IMR-90 (cell line): ENCODE measurements around the gene SPDYC. TPM values are rescaled to one million over a fixed set of nuclear protein-coding genes. Genes with fewer than 3 reads are reported as not detected.

Experiments
- ATAC-seq: fragments of 200-7000 bp; cut with Tn5 transposase; 2 replicates; pipeline ENCODE4 v1.9.1; 2020; ENCODE audit warnings: low read depth, mild to moderate bottlenecking, moderate library complexity
- BruUV-seq: library from RNA; stranded (reverse); fragments of 400-500 nt; replicated peaks from 2 replicates; lab custom pipeline; 2021; lab: Mats Ljungman, UMichigan
- CTCF ChIA-PET: fragments of 300-600 bp; formaldehyde crosslinking; extraction: SDS; loops from one replicate; lab custom pipeline; 2021; ENCODE audit warnings: antibody characterized with exemption; lab: Yijun Ruan, JAX
- POLR2A ChIA-PET: fragments of 300-600 bp; sonication (Branson Sonifier 250); formaldehyde crosslinking; loops from one replicate; lab custom pipeline; 2022; ENCODE audit warnings: antibody characterized with exemption; ENCODE audit not compliant: unreplicated experiment; lab: Charles Lee
- DNase-seq: peaks from one replicate; pipeline ENCODE4 v3.0.0; 2013
- H2AFZ ChIP-seq: replicated peaks from 2 replicates; pipeline ENCODE3; 2013; ENCODE audit warnings: low read length, mild to moderate bottlenecking; ENCODE audit not compliant: poor library complexity
- H2AK5ac ChIP-seq: 2 replicates; pipeline ENCODE4 v1.6.1; 2013; ENCODE audit warnings: low read depth, low read length, inconsistent platforms
- H2AK9ac ChIP-seq: replicated peaks from 2 replicates; pipeline ENCODE3; 2013; ENCODE audit warnings: mild to moderate bottlenecking, low read depth, low read length, moderate library complexity; ENCODE audit not compliant: poor library complexity
- H2BK120ac ChIP-seq: 2 replicates; pipeline ENCODE4 v1.6.1; 2013; ENCODE audit warnings: low read depth, low read length, inconsistent platforms
- H2BK15ac ChIP-seq: 3 replicates; pipeline ENCODE4 v1.6.1; 2013; ENCODE audit warnings: low read depth, low read length, inconsistent platforms
- H2BK20ac ChIP-seq: 2 replicates; pipeline ENCODE4 v1.6.1; 2013; ENCODE audit warnings: low read depth, mild to moderate bottlenecking, inconsistent platforms, low read length, moderate library complexity
- H2BK5ac ChIP-seq: 2 replicates; pipeline ENCODE4 v1.6.1; 2013; ENCODE audit warnings: mild to moderate bottlenecking, low read depth, low read length, inconsistent platforms; ENCODE audit not compliant: poor library complexity, severe bottlenecking
- H3K14ac ChIP-seq: replicated peaks from 2 replicates; pipeline ENCODE4 v1.6.1; 2013; ENCODE audit warnings: low read depth, low read length, inconsistent platforms
- H3K18ac ChIP-seq: 2 replicates; pipeline ENCODE4 v1.6.1; 2013; ENCODE audit warnings: low read depth, low read length, control low read depth
- H3K23ac ChIP-seq: 2 replicates; pipeline ENCODE4 v1.6.1; 2013; ENCODE audit warnings: low read depth, low read length, inconsistent platforms
- H3K27ac ChIP-seq: 2 replicates; pipeline ENCODE4 v1.5.1; 2013; ENCODE audit warnings: mild to moderate bottlenecking, control low read depth, low read length; ENCODE audit not compliant: insufficient read depth
- H3K27me3 ChIP-seq: 2 replicates; pipeline ENCODE4 v1.6.1; 2013; ENCODE audit warnings: low read length; ENCODE audit not compliant: control insufficient read depth, insufficient read depth
- H3K36me3 ChIP-seq: 2 replicates; pipeline ENCODE4 v1.6.1; 2013; ENCODE audit warnings: low read length, mixed read lengths; ENCODE audit not compliant: control insufficient read depth, insufficient read depth
- H3K4ac ChIP-seq: 2 replicates; pipeline ENCODE4 v1.6.1; 2013; ENCODE audit warnings: low read depth, low read length, inconsistent platforms
- H3K4me1 ChIP-seq: 2 replicates; pipeline ENCODE4 v1.6.1; 2013; ENCODE audit warnings: low read length, mixed read lengths; ENCODE audit not compliant: control insufficient read depth, insufficient read depth
- H3K4me2 ChIP-seq: 2 replicates; pipeline ENCODE4 v1.6.1; 2013; ENCODE audit warnings: low read depth, mild to moderate bottlenecking, control low read depth, low read length, moderate library complexity
- H3K4me3 ChIP-seq: 2 replicates; pipeline ENCODE4 v1.5.1; 2013; ENCODE audit warnings: low read depth, mild to moderate bottlenecking, control low read depth, low read length, moderate library complexity; ENCODE audit not compliant: insufficient read depth
- H3K56ac ChIP-seq: 2 replicates; pipeline ENCODE4 v1.6.1; 2013; ENCODE audit warnings: low read length, inconsistent platforms; ENCODE audit not compliant: insufficient read depth; ENCODE audit errors: extremely low read depth
- H3K79me1 ChIP-seq, 2 experiments: 2 replicates each; pipeline ENCODE4 v1.6.1; 2013; ENCODE audit warnings: low read length in 2 of 2, inconsistent platforms in 1 of 2, low read depth in 1 of 2
- H3K9ac ChIP-seq: 2 replicates; pipeline ENCODE4 v1.6.1; 2013; ENCODE audit warnings: low read depth, low read length, control low read depth
- H3K9me1 ChIP-seq: 2 replicates; pipeline ENCODE4 v1.6.1; 2013; ENCODE audit warnings: low read length, inconsistent platforms; ENCODE audit not compliant: insufficient read depth
- H3K9me3 ChIP-seq: 2 replicates; pipeline ENCODE4 v1.6.1; 2013; ENCODE audit warnings: low read length; ENCODE audit not compliant: control insufficient read depth, insufficient read depth
- H4K20me1 ChIP-seq: 2 replicates; pipeline ENCODE4 v1.6.1; 2013; ENCODE audit warnings: low read length, inconsistent platforms; ENCODE audit not compliant: insufficient read depth
- H4K5ac ChIP-seq: 2 replicates; pipeline ENCODE4 v1.6.1; 2013; ENCODE audit warnings: mild to moderate bottlenecking, low read depth, low read length, control low read depth
- H4K8ac ChIP-seq, 2 experiments: 2 replicates each; pipeline ENCODE4 v1.6.1; 2013; ENCODE audit warnings: low read depth in 2 of 2, low read length in 2 of 2, control low read depth in 1 of 2, inconsistent platforms in 1 of 2
- H4K91ac ChIP-seq: 2 replicates; pipeline ENCODE4 v1.6.1; 2013; ENCODE audit warnings: low read depth, low read length, inconsistent platforms; ENCODE audit not compliant: insufficient read depth
- BHLHE40 ChIP-seq: fragments of 150-350 bp; IDR thresholded peaks from 2 replicates; pipeline ENCODE4 v1.6.1; 2016; ENCODE audit warnings: mild to moderate bottlenecking, low read depth, low read length
- CEBPB ChIP-seq: IDR thresholded peaks from 2 replicates; pipeline ENCODE4 v1.6.1; 2012; ENCODE audit warnings: low read depth, low read length, improper control_type of control experiment
- CHD1 ChIP-seq: IDR thresholded peaks from 2 replicates; pipeline ENCODE4 v1.6.1; 2012; ENCODE audit warnings: low read depth, low read length, improper control_type of control experiment
- FOS ChIP-seq: fragments of 150-350 bp; IDR thresholded peaks from 2 replicates; pipeline ENCODE4 v1.6.1; 2016; ENCODE audit warnings: low read depth, low read length
- MAFK ChIP-seq: IDR thresholded peaks from 2 replicates; pipeline ENCODE4 v1.6.1; 2012; ENCODE audit warnings: low read depth, low read length, improper control_type of control experiment
- MAZ ChIP-seq: IDR thresholded peaks from 2 replicates; pipeline ENCODE4 v1.6.1; 2012; ENCODE audit warnings: low read depth, mild to moderate bottlenecking, low read length, improper control_type of control experiment, moderate library complexity, borderline replicate concordance
- MXI1 ChIP-seq: IDR thresholded peaks from 2 replicates; pipeline ENCODE4 v1.6.1; 2012; ENCODE audit warnings: low read depth, mild to moderate bottlenecking, low read length, moderate library complexity, borderline replicate concordance
- NFE2L2 ChIP-seq: fragments of 150-350 bp; IDR thresholded peaks from 2 replicates; pipeline ENCODE4 v1.6.1; 2016; ENCODE audit warnings: low read depth, mild to moderate bottlenecking, low read length
- POLR2A ChIP-seq: IDR thresholded peaks from 2 replicates; pipeline ENCODE4 v1.6.1; 2012; ENCODE audit warnings: mild to moderate bottlenecking, low read depth, low read length
- RAD21 ChIP-seq: IDR thresholded peaks from 2 replicates; pipeline ENCODE4 v1.6.1; 2012; ENCODE audit warnings: low read length, improper control_type of control experiment
- RCOR1 ChIP-seq: IDR thresholded peaks from 2 replicates; pipeline ENCODE4 v1.6.1; 2012; ENCODE audit warnings: mild to moderate bottlenecking, low read length, improper control_type of control experiment; ENCODE audit not compliant: insufficient replicate concordance
- RFX5 ChIP-seq: IDR thresholded peaks from 2 replicates; pipeline ENCODE4 v1.8.0; 2012; ENCODE audit warnings: low read depth, mild to moderate bottlenecking, low read length, moderate library complexity
- SMC3 ChIP-seq: fragments of 150-350 bp; IDR thresholded peaks from 2 replicates; pipeline ENCODE4 v1.6.1; 2016; ENCODE audit warnings: low read depth, mild to moderate bottlenecking, antibody characterized with exemption, low read length, moderate library complexity
- USF2 ChIP-seq: fragments of 150-350 bp; IDR thresholded peaks from 2 replicates; pipeline ENCODE4 v1.6.1; 2017; ENCODE audit warnings: mild to moderate bottlenecking, antibody characterized with exemption, low read length, low read depth
- WGBS, 2 experiments: methylation state at CpG; one replicate each; pipeline versions ENCODE4 v1.1.5 to v1.1.7; 2013; ENCODE audit warnings: missing lambda C conversion rate in 2 of 2; ENCODE audit not compliant: insufficient read length in 1 of 2; ENCODE audit errors: extremely low coverage in 2 of 2; 5-methylcytosine and 5-hydroxymethylcytosine counted together
- dilution Hi-C: fragments of 300-500 bp; cut with HindIII; formaldehyde crosslinking; loops from one replicate; pipeline ENCODE4 v1.14.3; 2018; ENCODE audit warnings: low sequenced_read_pairs; ENCODE audit not compliant: unreplicated experiment
- in situ Hi-C: fragments of 300-500 bp; cut with MboI; formaldehyde crosslinking; loops from 3 replicates; pipeline ENCODE4 v1.14.3; 2019; ENCODE audit warnings: low sequenced_read_pairs, inconsistent platforms, mixed read lengths
- intact Hi-C: fragments of 100-400 bp; cut with micrococcal nuclease; formaldehyde crosslinking; loops from 2 replicates; pipeline ENCODE4 v1.10.0; 2022
- polyA plus RNA-seq, 3 experiments: library from polyadenylated mRNA; depleted of rRNA; stranded (reverse); fragments of >200 nt; gene quantifications; 2 replicates each; pipeline ENCODE4 v1.2.3, GENCODE V29; 2012; ENCODE audit warnings: low replicate concordance in 1 of 3
- total RNA-seq: library from RNA; depleted of rRNA; stranded (reverse); fragments of >200 nt; gene quantifications from 2 replicates; pipeline ENCODE4 v1.2.3, GENCODE V29; 2012
- TF ChIP-seq, protein P1 (sequence below): conservative IDR thresholded peaks from 2 replicates; pipeline ENCODE4 v1.5.1; 2012; ENCODE audit warnings: mild to moderate bottlenecking, low read depth, low read length, improper control_type of control experiment

SPDYC gene
- total and polyA plus RNA-seq, 2 of the 4 experiments (the other 2 are of a cell fraction), result not detected

DNA sequence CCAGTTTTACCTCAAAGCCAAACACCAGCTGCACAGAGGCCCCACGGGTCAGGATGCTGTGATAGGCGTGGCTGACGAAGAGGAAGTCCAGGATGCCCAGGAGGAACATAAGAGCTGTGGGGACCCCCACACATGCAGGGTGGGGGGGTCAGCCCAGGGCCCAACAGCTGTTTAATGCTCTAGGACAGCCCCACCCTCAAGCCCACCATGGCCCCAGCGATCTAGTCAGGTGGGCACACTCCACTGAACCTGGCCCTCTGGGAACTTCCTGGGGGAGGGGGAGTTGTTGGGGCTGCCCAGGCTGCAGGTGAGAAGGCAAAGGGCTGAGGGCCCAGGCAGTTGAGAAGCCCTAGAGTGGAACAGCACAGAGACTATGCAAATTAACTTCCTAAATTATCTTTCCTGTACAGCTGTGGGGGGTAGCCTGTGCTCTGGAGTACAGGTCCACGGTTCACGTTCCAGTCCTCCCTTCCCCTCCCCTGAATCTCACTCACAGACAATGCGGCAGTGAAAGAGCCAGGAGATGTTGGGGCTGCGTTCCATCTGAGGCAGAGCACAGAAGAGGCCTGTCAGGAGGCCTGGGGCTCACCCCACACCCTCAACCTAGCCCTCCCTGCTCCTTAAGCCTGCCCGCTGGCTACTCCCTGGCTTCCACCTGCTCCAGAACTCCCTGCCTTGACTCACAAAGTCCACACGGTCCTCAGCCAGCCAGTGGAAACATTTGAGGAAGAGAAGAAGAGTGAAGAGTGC is 37.6 kb upstream of the SPDYC start:
- POLR2A ChIA-PET, result interaction anchor here (1.0 kb wide), 1 partner anchor 11 kb away, joined by 3 read pairs; the partner anchor contains the start of genes FAU and MRPL49
- peaks cover 21% of the 10 kb centered on the region for H3K9me1 ChIP-seq
- H3K18ac ChIP-seq, result no peak overlapping the region
- no peak overlapping the region for H3K9ac ChIP-seq
- intact Hi-C loops (no loop called here), dilution Hi-C loops (no loop called here), in situ Hi-C loops (no loop called here)
- peak overlapping the region; percentile 26 for H2AFZ ChIP-seq
- BruUV-seq, result no TSS peak
- peaks cover 24 to 48% of the 10 kb centered on the region in 2 experiments for H3K79me1 ChIP-seq
- no peak overlapping the region for H4K5ac ChIP-seq
- H3K9me3 ChIP-seq, result no peaks in the 10 kb centered on the region
- H3K4me2 ChIP-seq, result no peak overlapping the region
- no peak overlapping the region for H2BK15ac ChIP-seq
- no peak overlapping the region for H3K4ac ChIP-seq
- H3K4me1 ChIP-seq, result peaks cover 6% of the 10 kb centered on the region; the same call in 1 of the 2 replicates
- no peak overlapping the region for H2AK5ac ChIP-seq
- no peak overlapping the region for H2BK20ac ChIP-seq
- peaks cover 52% of the 10 kb centered on the region for H3K36me3 ChIP-seq
- peak overlapping the region; percentile 77 for H2AK9ac ChIP-seq
- H2BK5ac ChIP-seq, result no peak overlapping the region
- no peak for DNase-seq
- no CpG with 5 or more reads among the region's 10 CpGs for WGBS, 2 experiments
- no peak overlapping the region for H3K14ac ChIP-seq
- no peak overlapping the region for H4K91ac ChIP-seq
- H3K4me3 ChIP-seq, result no peak overlapping the region
- no peak overlapping the region for H3K56ac ChIP-seq
- no peaks in the 10 kb centered on the region for H3K27me3 ChIP-seq
- H2BK120ac ChIP-seq, result no peak overlapping the region
- H4K8ac ChIP-seq, result no peak overlapping the region
- H3K23ac ChIP-seq, result no peak overlapping the region
- peaks cover 28% of the 10 kb centered on the region for H4K20me1 ChIP-seq
- CTCF ChIA-PET, result interaction anchor here (0.5 kb wide), 1 partner anchor 253 kb away, joined by 3 read pairs; no protein-coding TSS in a partner anchor
- no peak for ATAC-seq
- H3K27ac ChIP-seq, result no peak overlapping the region
- TF ChIP-seq SMC3 (no peak), MAFK (no peak), POLR2A (no peak), NFE2L2 (no peak), CEBPB (no peak), RFX5 (no peak), FOS (no peak), BHLHE40 (no peak), RAD21 (no peak), MAZ (no peak), USF2 (no peak), MXI1 (no peak), RCOR1 (no peak), CHD1 (no peak)
- TF ChIP-seq, protein P1, sequence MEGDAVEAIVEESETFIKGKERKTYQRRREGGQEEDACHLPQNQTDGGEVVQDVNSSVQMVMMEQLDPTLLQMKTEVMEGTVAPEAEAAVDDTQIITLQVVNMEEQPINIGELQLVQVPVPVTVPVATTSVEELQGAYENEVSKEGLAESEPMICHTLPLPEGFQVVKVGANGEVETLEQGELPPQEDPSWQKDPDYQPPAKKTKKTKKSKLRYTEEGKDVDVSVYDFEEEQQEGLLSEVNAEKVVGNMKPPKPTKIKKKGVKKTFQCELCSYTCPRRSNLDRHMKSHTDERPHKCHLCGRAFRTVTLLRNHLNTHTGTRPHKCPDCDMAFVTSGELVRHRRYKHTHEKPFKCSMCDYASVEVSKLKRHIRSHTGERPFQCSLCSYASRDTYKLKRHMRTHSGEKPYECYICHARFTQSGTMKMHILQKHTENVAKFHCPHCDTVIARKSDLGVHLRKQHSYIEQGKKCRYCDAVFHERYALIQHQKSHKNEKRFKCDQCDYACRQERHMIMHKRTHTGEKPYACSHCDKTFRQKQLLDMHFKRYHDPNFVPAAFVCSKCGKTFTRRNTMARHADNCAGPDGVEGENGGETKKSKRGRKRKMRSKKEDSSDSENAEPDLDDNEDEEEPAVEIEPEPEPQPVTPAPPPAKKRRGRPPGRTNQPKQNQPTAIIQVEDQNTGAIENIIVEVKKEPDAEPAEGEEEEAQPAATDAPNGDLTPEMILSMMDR, result no peak
